H9 (cell line): Measurements from ENCODE around the gene KLC4. TPM values are rescaled to one million over a fixed set of nuclear protein-coding genes. Genes with fewer than 3 reads are reported as not detected.
A peak's percentile ranks its signal among the peaks of the same experiment; 100 is the strongest.

Experiments
- DNase-seq: peaks from one replicate; pipeline ENCODE4 v3.0.0-alpha.2; 2017
- H2AFZ ChIP-seq: one replicate; pipeline ENCODE4 v1.6.1; 2013; ENCODE audit warnings: mild to moderate bottlenecking, low read length, control low read depth, moderate library complexity
- H2AK5ac ChIP-seq: 2 replicates; pipeline ENCODE4 v1.6.1; 2013; ENCODE audit warnings: low read length, control low read depth, mixed read lengths; ENCODE audit not compliant: insufficient read length
- H2BK120ac ChIP-seq: one replicate; pipeline ENCODE4 v1.6.1; 2013; ENCODE audit warnings: low read depth, mild to moderate bottlenecking, low read length, control low read depth, inconsistent platforms; ENCODE audit not compliant: poor library complexity, severe bottlenecking
- H2BK12ac ChIP-seq: 2 replicates; pipeline ENCODE4 v1.6.1; 2013; ENCODE audit warnings: low read length, control low read depth, mixed read lengths, low read depth; ENCODE audit not compliant: insufficient read length
- H2BK15ac ChIP-seq: 2 replicates; pipeline ENCODE4 v1.6.1; 2013; ENCODE audit warnings: low read depth, low read length, control low read depth
- H2BK20ac ChIP-seq: one replicate; pipeline ENCODE4 v1.6.1; 2013; ENCODE audit warnings: low read depth, mild to moderate bottlenecking, low read length, control low read depth, inconsistent platforms; ENCODE audit not compliant: poor library complexity, severe bottlenecking
- H2BK5ac ChIP-seq: 2 replicates; pipeline ENCODE4 v1.6.1; 2013; ENCODE audit warnings: low read length, control low read depth, mixed read lengths; ENCODE audit not compliant: insufficient read length
- H3K14ac ChIP-seq: 2 replicates; pipeline ENCODE4 v1.6.1; 2013; ENCODE audit warnings: low read length, control low read depth; ENCODE audit not compliant: insufficient read depth
- H3K18ac ChIP-seq: 2 replicates; pipeline ENCODE4 v1.6.1; 2013; ENCODE audit warnings: low read depth, mild to moderate bottlenecking, mixed read lengths, low read length, control low read depth; ENCODE audit not compliant: insufficient read length
- H3K23ac ChIP-seq: 2 replicates; pipeline ENCODE4 v1.6.1; 2013; ENCODE audit warnings: low read length, control low read depth, mixed read lengths, low read depth; ENCODE audit not compliant: insufficient read length
- H3K23me2 ChIP-seq: 2 replicates; pipeline ENCODE4 v1.6.1; 2013; ENCODE audit warnings: low read depth, mild to moderate bottlenecking, mixed read lengths, low read length, control low read depth; ENCODE audit not compliant: insufficient read length, poor library complexity, severe bottlenecking
- H3K27ac ChIP-seq: 2 replicates; pipeline ENCODE4 v1.5.1; 2013; ENCODE audit warnings: low read length, control low read depth, mixed read lengths, low read depth; ENCODE audit not compliant: insufficient read length
- H3K27me3 ChIP-seq: 2 replicates; pipeline ENCODE4 v1.6.1; 2013; ENCODE audit warnings: low read length, control low read depth, inconsistent platforms; ENCODE audit not compliant: insufficient read depth
- H3K4ac ChIP-seq: 2 replicates; pipeline ENCODE4 v1.6.1; 2013; ENCODE audit warnings: low read depth, mild to moderate bottlenecking, control low read depth, inconsistent platforms, low read length, moderate library complexity
- H3K4me1 ChIP-seq: 2 replicates; pipeline ENCODE4 v1.6.1; 2013; ENCODE audit warnings: low read length, control low read depth, inconsistent platforms; ENCODE audit not compliant: insufficient read depth
- H3K4me2 ChIP-seq: 2 replicates; pipeline ENCODE4 v1.6.1; 2013; ENCODE audit warnings: low read length, control low read depth, mixed read lengths; ENCODE audit not compliant: insufficient read length, insufficient read depth
- H3K56ac ChIP-seq: 2 replicates; pipeline ENCODE4 v1.6.1; 2013; ENCODE audit warnings: low read depth, mild to moderate bottlenecking, mixed read lengths, low read length, control low read depth; ENCODE audit not compliant: insufficient read length
- H3K79me1 ChIP-seq: 2 replicates; pipeline ENCODE4 v1.6.1; 2013; ENCODE audit warnings: low read depth, mild to moderate bottlenecking, moderate library complexity, low read length, control low read depth, inconsistent platforms; ENCODE audit not compliant: insufficient read depth, poor library complexity, severe bottlenecking
- H3K79me2 ChIP-seq: 2 replicates; pipeline ENCODE4 v1.6.1; 2013; ENCODE audit warnings: low read length, control low read depth, inconsistent platforms; ENCODE audit not compliant: insufficient read depth
- H3K9ac ChIP-seq: 2 replicates; pipeline ENCODE4 v1.6.1; 2013; ENCODE audit warnings: low read length, control low read depth, mixed read lengths; ENCODE audit not compliant: insufficient read length; ENCODE audit errors: extremely low read depth
- H3K9me3 ChIP-seq: one replicate; pipeline ENCODE4 v1.6.1; 2013; ENCODE audit warnings: low read depth, low read length, inconsistent platforms; ENCODE audit not compliant: control insufficient read depth
- H3T11ph ChIP-seq: one replicate; pipeline ENCODE4 v1.6.1; 2013; ENCODE audit warnings: mild to moderate bottlenecking, low read length, control low read depth, inconsistent platforms
- H4K20me1 ChIP-seq: one replicate; pipeline ENCODE4 v1.6.1; 2013; ENCODE audit not compliant: control insufficient read depth, insufficient read length, insufficient read depth
- H4K5ac ChIP-seq: 2 replicates; pipeline ENCODE4 v1.6.1; 2013; ENCODE audit warnings: low read depth, mild to moderate bottlenecking, mixed read lengths, low read length, control low read depth; ENCODE audit not compliant: insufficient read length
- H4K8ac ChIP-seq: replicated peaks from 2 replicates; pipeline ENCODE4 v1.6.1; 2013; ENCODE audit warnings: low read length, control low read depth, mixed read lengths, low read depth; ENCODE audit not compliant: insufficient read length
- H4K91ac ChIP-seq: 2 replicates; pipeline ENCODE4 v1.6.1; 2013; ENCODE audit warnings: low read depth, mild to moderate bottlenecking, moderate library complexity, mixed read lengths, low read length, control low read depth; ENCODE audit not compliant: insufficient read length
- H3K27ac Mint-ChIP-seq, 3 experiments: 2 replicates in 2 of 3; 3 replicates in 1 of 3; pipeline ENCODE4 v1.8.0; 2020 to 2021; ENCODE audit warnings: mixed read lengths in 3 of 3, mild to moderate bottlenecking in 1 of 3, moderate library complexity in 1 of 3
- H3K27me3 Mint-ChIP-seq: 2 replicates; pipeline ENCODE4 v1.8.0; 2021; ENCODE audit warnings: low read depth, mild to moderate bottlenecking, moderate library complexity, mixed read lengths
- H3K36me3 Mint-ChIP-seq, 3 experiments: 2 replicates in 2 of 3; 3 replicates in 1 of 3; pipeline ENCODE4 v1.8.0; 2020 to 2021; ENCODE audit warnings: low read depth in 3 of 3, mixed read lengths in 3 of 3; ENCODE audit not compliant: insufficient read depth in 1 of 3
- H3K4me1 Mint-ChIP-seq, 2 experiments: 2 replicates each; pipeline ENCODE4 v1.8.0; 2020; ENCODE audit warnings: mixed read lengths in 2 of 2
- H3K4me3 Mint-ChIP-seq, 2 experiments: 2 replicates in 1 of 2; 3 replicates in 1 of 2; pipeline ENCODE4 v1.8.0; 2020 to 2021; ENCODE audit warnings: mild to moderate bottlenecking in 2 of 2, mixed read lengths in 2 of 2, moderate library complexity in 1 of 2
- H3K9me3 Mint-ChIP-seq, 2 experiments: 2 replicates in 1 of 2; 3 replicates in 1 of 2; pipeline ENCODE4 v1.8.0; 2020; ENCODE audit warnings: mild to moderate bottlenecking in 2 of 2, mixed read lengths in 2 of 2, moderate library complexity in 1 of 2
- CTCF ChIP-seq: fragments of 200-600 bp; sonication (generic); conservative IDR thresholded peaks from 3 replicates; pipeline ENCODE4 v1.8.0; 2021; ENCODE audit warnings: antibody characterized with exemption, mild to moderate bottlenecking
- WGBS: extraction: QIAGEN DNeasy Blood & Tissue Kit; methylation state at CpG from one replicate; pipeline ENCODE4 v1.1.7; 2013; ENCODE audit warnings: missing lambda C conversion rate, low lambda C conversion rate, mixed read lengths; ENCODE audit not compliant: insufficient read length; ENCODE audit errors: extremely low coverage; 5-methylcytosine and 5-hydroxymethylcytosine counted together
- total RNA-seq: library from RNA; stranded (reverse); gene quantifications from 2 replicates; pipeline ENCODE4 v1.2.1, GENCODE V29; 2021

KLC4 gene
- total RNA-seq, 1 experiment from 2014 or later, result 29.7 TPM

GRCh38 chr6:43060755-43061633 is 1.6 kb downstream of the KLC4 start:
- peak overlapping the region; percentile 93 to 96 for H3K4me3 Mint-ChIP-seq
- no peaks in the 10 kb centered on the region for H3K9me3 Mint-ChIP-seq
- H3K9ac ChIP-seq, result no peak overlapping the region
- H3K4me1 ChIP-seq, result 0 out of 2 replicates have a peak, but pooled peaks cover 4% of the 10 kb centered on the region
- no peak overlapping the region for H3K4ac ChIP-seq
- H3K14ac ChIP-seq, result no peak overlapping the region
- no peaks in the 10 kb centered on the region for H4K20me1 ChIP-seq
- no peak for TF ChIP-seq CTCF
- H4K8ac ChIP-seq, result no peak overlapping the region
- H3K79me1 ChIP-seq, result peaks cover 3% of the 10 kb centered on the region
- no peak overlapping the region for H3T11ph ChIP-seq
- peaks cover 10 to 33% (median 17%) of the 10 kb centered on the region in 3 experiments; a peak in 6 of 7 replicates for H3K36me3 Mint-ChIP-seq
- H3K27me3 Mint-ChIP-seq, result no peaks in the 10 kb centered on the region
- no peak overlapping the region for H2BK12ac ChIP-seq
- no peaks in the 10 kb centered on the region for H3K27me3 ChIP-seq
- no peaks in the 10 kb centered on the region for H3K9me3 ChIP-seq
- peak overlapping the region; percentile 74 for H3K4me2 ChIP-seq
- H2AFZ ChIP-seq, result no peak overlapping the region
- no peak overlapping the region for H3K18ac ChIP-seq
- peaks cover 10% of the 10 kb centered on the region; the same call in 1 of the 2 replicates for H3K79me2 ChIP-seq
- H4K91ac ChIP-seq, result no peak overlapping the region
- no peak for DNase-seq
- no peak overlapping the region for H3K23ac ChIP-seq
- no peak overlapping the region for H2AK5ac ChIP-seq
- H3K4me1 Mint-ChIP-seq, result peaks cover 17 to 22% of the 10 kb centered on the region in 2 experiments
- peak overlapping the region in 2 of 3 experiments; percentile 29 to 80; a peak in 2 of 7 replicates for H3K27ac Mint-ChIP-seq
- H2BK120ac ChIP-seq, result no peak overlapping the region
- no peak overlapping the region for H4K5ac ChIP-seq
- WGBS, result no CpG with 5 or more reads among the region's 12 CpGs
- H2BK20ac ChIP-seq, result no peak overlapping the region
- no peak overlapping the region for H2BK15ac ChIP-seq
- no peak overlapping the region for H3K27ac ChIP-seq
- H3K23me2 ChIP-seq, result no peaks in the 10 kb centered on the region
- no peak overlapping the region for H2BK5ac ChIP-seq
- no peak overlapping the region for H3K56ac ChIP-seq
